SKM-1 treated with dmso at 0.1 percent for 144 hours (cell line): ENCODE data around the gene PDIA5.

Experiments used
- DNase-seq: peaks from one replicate; lab custom pipeline; 2025; ENCODE audit not compliant: unreplicated experiment; lab: John Stamatoyannopoulos, UW

Gene PDIA5

DNA sequence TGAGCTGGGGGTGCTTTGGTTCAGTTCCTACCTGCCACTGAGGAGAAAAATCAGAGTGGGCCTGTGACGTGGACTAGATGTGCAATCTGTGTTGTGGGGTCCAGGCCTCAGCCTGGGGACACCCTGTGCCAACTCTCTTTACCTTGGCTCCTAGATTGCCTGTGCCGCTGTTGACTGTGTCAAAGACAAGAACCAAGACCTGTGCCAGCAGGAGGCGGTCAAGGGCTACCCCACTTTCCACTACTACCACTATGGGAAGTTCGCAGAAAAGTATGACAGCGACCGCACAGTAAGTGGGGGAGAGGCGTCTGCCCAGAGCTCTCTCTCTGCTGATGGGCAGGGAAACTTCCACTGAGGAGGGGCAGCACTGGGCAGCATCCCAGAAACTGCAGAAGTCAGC is 94.3 kb downstream of the PDIA5 start:
- no peak for DNase-seq

DNA sequence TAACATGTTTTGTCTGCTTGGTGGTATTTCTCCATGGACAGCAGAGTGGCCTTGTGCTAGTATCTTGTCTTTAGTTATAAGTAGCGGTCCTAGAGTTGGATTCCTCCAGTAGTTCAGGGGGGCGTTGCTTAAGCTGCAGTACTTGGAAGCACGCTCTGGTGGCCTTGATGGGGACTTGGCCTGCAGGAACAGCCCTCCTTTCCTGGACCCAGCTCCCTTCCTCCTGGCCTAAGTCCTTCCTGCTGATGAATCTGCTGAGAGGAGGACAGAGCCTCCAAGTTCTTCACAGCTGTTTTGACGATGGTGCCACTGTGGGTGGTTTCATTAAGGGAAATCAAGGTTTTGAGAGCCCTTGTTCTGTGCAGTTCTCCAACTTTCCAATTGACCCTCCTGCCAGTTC is 96.3 kb downstream of the PDIA5 start:
- DNase-seq, result no peak

- DNase-seq, result no peak
These were observed 98.3 kb downstream of the PDIA5 start for GRCh38 chr3:123165163-123165562.

DNA sequence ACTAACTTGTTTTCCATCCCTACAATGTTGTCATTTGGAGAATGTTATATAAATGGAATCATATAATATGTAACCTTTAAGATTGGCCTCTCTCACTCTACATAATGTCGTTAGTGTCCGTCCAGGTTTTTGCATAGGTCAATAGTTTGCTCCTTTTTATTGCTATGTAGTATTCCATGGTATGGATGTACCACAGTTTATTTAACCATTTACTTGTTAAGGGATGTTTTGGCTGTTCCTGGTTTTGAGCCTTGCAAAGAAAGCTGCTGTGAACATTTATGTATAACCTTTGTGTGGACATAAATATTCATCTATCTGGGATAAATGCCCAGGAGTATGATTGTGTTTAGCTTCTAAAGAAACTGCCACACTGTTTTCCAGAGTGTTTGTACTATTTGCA is 100.9 kb downstream of the PDIA5 start:
- DNase-seq, result no peak

DNA sequence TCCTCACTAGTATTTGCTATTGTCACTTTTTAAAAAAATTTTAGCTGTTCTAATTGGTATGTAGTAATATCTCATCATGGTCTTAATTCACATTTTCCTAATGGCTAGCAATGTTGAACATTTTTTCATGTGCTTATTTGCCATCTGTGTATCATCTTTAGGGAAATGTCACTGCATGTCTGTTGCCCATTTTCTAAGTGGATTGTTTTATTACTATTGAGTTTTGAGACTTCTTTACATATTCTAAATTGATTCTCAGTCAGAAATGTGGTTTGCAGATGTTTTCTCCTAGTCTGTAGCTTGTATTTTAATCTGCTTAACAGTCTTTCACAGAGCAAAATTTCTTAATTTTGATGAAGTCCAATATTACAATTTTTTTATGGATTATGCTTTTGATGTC is 101.3 kb downstream of the PDIA5 start:
- DNase-seq, result no peak

DNA sequence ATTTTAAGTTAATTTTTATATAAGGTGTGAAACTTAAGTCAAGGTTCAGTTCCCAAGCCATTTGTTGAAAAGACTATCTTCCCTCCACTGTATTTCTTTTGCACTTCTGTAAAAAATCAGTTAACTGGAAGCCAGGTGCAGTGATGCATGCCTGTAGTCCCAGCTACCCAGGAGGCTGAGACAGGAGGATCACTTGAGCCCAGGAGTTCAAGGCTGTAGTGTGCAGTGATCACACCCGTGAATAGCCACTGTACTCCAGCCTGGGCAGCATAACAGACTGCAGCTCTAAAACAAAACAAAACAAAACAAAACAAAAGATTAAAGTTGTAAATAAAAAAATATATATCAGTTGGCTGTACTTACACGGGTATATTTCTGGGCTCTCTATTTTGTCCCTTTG is 101.8 kb downstream of the PDIA5 start:
- DNase-seq, result no peak

DNA sequence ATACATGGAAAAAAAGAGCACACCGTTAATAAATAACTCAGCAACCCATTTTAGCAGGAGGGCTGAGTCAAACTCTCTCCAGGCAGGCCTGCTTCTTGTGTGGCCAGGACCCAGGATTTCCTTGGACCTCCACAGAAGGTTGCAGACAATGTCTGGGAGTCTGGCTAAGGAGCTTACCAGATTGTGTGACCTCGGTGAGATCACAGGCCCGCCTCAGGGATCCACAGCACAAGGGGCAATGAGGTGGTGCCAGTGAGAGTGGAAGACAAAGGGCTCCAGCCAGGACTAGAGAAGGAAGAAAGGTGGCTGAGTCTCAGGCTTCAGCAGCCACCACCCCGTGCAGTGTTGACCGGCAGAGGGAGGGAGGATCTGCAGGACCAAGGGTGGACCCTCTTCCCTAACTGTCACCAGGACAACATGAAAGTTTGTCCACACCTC is 102.7 kb downstream of the PDIA5 start:
- DNase-seq, result no peak

GRCh38 chr3:123169930-123170329 is 103.1 kb downstream of the PDIA5 start:
- no peak for DNase-seq

- no peak for DNase-seq
These were observed 114.0 kb downstream of the PDIA5 start for GRCh38 chr3:123180791-123181190.

- DNase-seq, result no peak
These were observed 119.9 kb downstream of the PDIA5 start for GRCh38 chr3:123186695-123187094.

GRCh38 chr3:123188058-123188457 is 121.2 kb downstream of the PDIA5 start:
- no peak for DNase-seq

- DNase-seq, result no peak
These were observed 126.8 kb downstream of the PDIA5 start for GRCh38 chr3:123193448-123194101.

GRCh38 chr3:123194552-123194951 is 127.7 kb downstream of the PDIA5 start:
- no peak for DNase-seq

DNA sequence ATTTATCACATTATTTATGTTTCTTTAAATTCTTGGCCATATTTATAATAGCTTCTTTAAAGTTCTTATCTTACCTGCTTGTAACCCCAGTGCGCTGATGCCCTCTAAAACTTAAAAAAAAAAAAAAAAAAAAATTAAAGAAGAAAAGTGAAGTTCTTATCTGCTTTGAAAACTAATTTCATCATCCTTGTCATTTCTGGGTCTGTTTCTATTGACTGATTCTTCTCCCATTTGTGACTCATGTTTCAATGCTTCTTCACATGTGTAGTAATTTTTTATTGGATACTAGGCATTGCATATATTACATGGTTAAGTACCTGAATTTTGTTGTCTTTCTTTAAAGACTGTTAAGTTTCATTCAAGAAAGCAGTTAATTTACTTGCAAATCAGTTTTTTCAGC is 131.5 kb downstream of the PDIA5 start:
- DNase-seq, result no peak

GRCh38 chr3:123201223-123201556 is 134.4 kb downstream of the PDIA5 start:
- no peak for DNase-seq

DNA sequence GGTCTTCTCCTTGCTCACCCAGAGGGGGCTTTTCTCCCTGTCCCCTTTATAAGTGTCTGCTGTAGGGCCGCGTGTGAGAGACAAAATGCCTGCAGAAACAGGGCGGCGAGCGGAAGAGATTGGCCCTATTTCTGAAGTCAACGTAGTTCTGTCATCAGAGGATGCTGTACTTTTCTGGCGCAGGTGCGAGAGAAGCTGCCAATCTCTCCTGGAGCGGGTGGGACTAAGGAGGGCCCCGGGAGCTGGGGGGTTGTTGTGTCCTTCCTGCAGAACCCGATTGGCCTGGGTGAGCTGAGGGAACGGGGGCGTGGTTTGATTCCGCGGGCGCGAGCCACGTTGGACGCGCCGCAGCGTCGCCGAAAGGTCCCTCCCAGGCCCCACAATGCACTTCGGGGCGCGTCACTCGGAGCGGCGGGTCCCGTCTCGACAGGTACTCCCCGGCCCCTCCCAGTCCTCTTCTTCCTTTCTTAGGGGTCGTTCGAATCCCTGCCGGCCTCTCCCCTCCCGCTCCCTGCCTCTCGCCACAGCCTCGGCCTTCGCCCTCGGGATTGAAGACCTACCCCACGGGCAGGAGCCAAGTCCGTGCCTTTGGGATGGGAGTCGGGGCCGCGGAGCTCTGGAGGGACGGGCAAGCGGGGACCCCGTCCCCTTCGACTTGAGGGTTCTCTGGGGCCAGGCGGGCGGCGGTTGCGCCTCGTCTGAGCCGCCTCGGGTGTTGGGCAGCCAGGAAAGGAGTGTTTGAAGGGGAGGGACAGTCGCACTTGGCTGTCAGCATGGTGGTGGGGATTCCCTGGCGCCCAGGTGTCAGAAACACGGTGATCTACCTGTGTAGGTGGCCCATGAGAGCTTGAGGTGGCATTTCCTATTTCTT is 135.0 kb downstream of the PDIA5 start, which contains the start of gene SEC22A:
SEC22A (plus strand) TSS at position 387 of the 871 bp plus-strand sequence. CDS start 7,275 bp downstream, outside the sequence.
- peak; percentile 91 for DNase-seq

DNA sequence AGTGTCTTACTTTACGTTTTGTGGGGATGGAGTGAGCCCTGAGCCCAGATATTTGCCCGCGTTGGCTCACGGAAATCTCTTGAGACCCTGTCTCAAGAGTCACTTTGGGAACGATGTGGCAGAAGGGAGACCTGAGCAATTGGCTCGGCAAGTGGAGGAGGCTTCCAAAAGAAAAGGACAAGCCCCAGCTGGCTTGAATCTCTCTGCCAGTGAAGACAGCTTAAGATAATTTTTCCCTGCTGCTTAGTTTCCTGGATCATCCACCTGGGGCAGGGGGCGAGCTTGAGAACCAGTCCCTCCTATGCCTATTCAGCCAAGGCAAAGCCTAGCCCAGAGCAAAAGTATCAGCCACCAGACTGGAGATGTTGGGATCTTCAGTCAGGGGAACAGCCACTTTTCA is 135.6 kb downstream of the PDIA5 start:
- DNase-seq, result no peak
